IMR-90 (cell line): ENCODE results near the gene FMO5. TPM values are rescaled to one million over a fixed set of nuclear protein-coding genes. Genes with fewer than 3 reads are reported as not detected.
A peak's percentile ranks its signal among the peaks of the same experiment; 100 is the strongest.
"Not testable (repeated sequence)": the region's sequence is repeated elsewhere in the genome, so short reads cannot be mapped to it uniquely, and the experiment has no call there.

Experiments used
- ATAC-seq: fragments of 200-7000 bp; cut with Tn5 transposase; 2 replicates; pipeline ENCODE4 v1.9.1; 2020; ENCODE audit warnings: low read depth, mild to moderate bottlenecking, moderate library complexity
- BruUV-seq: library from RNA; stranded (reverse); fragments of 400-500 nt; replicated peaks from 2 replicates; lab custom pipeline; 2021; lab: Mats Ljungman, UMichigan
- CTCF ChIA-PET: fragments of 300-600 bp; formaldehyde crosslinking; extraction: SDS; loops from one replicate; lab custom pipeline; 2021; ENCODE audit warnings: antibody characterized with exemption; lab: Yijun Ruan, JAX
- POLR2A ChIA-PET: fragments of 300-600 bp; sonication (Branson Sonifier 250); formaldehyde crosslinking; loops from one replicate; lab custom pipeline; 2022; ENCODE audit warnings: antibody characterized with exemption; ENCODE audit not compliant: unreplicated experiment; lab: Charles Lee
- DNase-seq: peaks from one replicate; pipeline ENCODE4 v3.0.0; 2013
- H2AFZ ChIP-seq: replicated peaks from 2 replicates; pipeline ENCODE3; 2013; ENCODE audit warnings: low read length, mild to moderate bottlenecking; ENCODE audit not compliant: poor library complexity
- H2AK5ac ChIP-seq: 2 replicates; pipeline ENCODE4 v1.6.1; 2013; ENCODE audit warnings: low read depth, low read length, inconsistent platforms
- H2AK9ac ChIP-seq: replicated peaks from 2 replicates; pipeline ENCODE3; 2013; ENCODE audit warnings: mild to moderate bottlenecking, low read depth, low read length, moderate library complexity; ENCODE audit not compliant: poor library complexity
- H2BK120ac ChIP-seq: 2 replicates; pipeline ENCODE4 v1.6.1; 2013; ENCODE audit warnings: low read depth, low read length, inconsistent platforms
- H2BK15ac ChIP-seq: 3 replicates; pipeline ENCODE4 v1.6.1; 2013; ENCODE audit warnings: low read depth, low read length, inconsistent platforms
- H2BK20ac ChIP-seq: 2 replicates; pipeline ENCODE4 v1.6.1; 2013; ENCODE audit warnings: low read depth, mild to moderate bottlenecking, inconsistent platforms, low read length, moderate library complexity
- H2BK5ac ChIP-seq: 2 replicates; pipeline ENCODE4 v1.6.1; 2013; ENCODE audit warnings: mild to moderate bottlenecking, low read depth, low read length, inconsistent platforms; ENCODE audit not compliant: poor library complexity, severe bottlenecking
- H3K14ac ChIP-seq: replicated peaks from 2 replicates; pipeline ENCODE4 v1.6.1; 2013; ENCODE audit warnings: low read depth, low read length, inconsistent platforms
- H3K18ac ChIP-seq: 2 replicates; pipeline ENCODE4 v1.6.1; 2013; ENCODE audit warnings: low read depth, low read length, control low read depth
- H3K23ac ChIP-seq: 2 replicates; pipeline ENCODE4 v1.6.1; 2013; ENCODE audit warnings: low read depth, low read length, inconsistent platforms
- H3K27ac ChIP-seq: 2 replicates; pipeline ENCODE4 v1.5.1; 2013; ENCODE audit warnings: mild to moderate bottlenecking, control low read depth, low read length; ENCODE audit not compliant: insufficient read depth
- H3K27me3 ChIP-seq: 2 replicates; pipeline ENCODE4 v1.6.1; 2013; ENCODE audit warnings: low read length; ENCODE audit not compliant: control insufficient read depth, insufficient read depth
- H3K36me3 ChIP-seq: 2 replicates; pipeline ENCODE4 v1.6.1; 2013; ENCODE audit warnings: low read length, mixed read lengths; ENCODE audit not compliant: control insufficient read depth, insufficient read depth
- H3K4ac ChIP-seq: 2 replicates; pipeline ENCODE4 v1.6.1; 2013; ENCODE audit warnings: low read depth, low read length, inconsistent platforms
- H3K4me1 ChIP-seq: 2 replicates; pipeline ENCODE4 v1.6.1; 2013; ENCODE audit warnings: low read length, mixed read lengths; ENCODE audit not compliant: control insufficient read depth, insufficient read depth
- H3K4me2 ChIP-seq: 2 replicates; pipeline ENCODE4 v1.6.1; 2013; ENCODE audit warnings: low read depth, mild to moderate bottlenecking, control low read depth, low read length, moderate library complexity
- H3K4me3 ChIP-seq: 2 replicates; pipeline ENCODE4 v1.5.1; 2013; ENCODE audit warnings: low read depth, mild to moderate bottlenecking, control low read depth, low read length, moderate library complexity; ENCODE audit not compliant: insufficient read depth
- H3K56ac ChIP-seq: 2 replicates; pipeline ENCODE4 v1.6.1; 2013; ENCODE audit warnings: low read length, inconsistent platforms; ENCODE audit not compliant: insufficient read depth; ENCODE audit errors: extremely low read depth
- H3K79me1 ChIP-seq, 2 experiments: 2 replicates each; pipeline ENCODE4 v1.6.1; 2013; ENCODE audit warnings: low read length in 2 of 2, inconsistent platforms in 1 of 2, low read depth in 1 of 2
- H3K9ac ChIP-seq: 2 replicates; pipeline ENCODE4 v1.6.1; 2013; ENCODE audit warnings: low read depth, low read length, control low read depth
- H3K9me1 ChIP-seq: 2 replicates; pipeline ENCODE4 v1.6.1; 2013; ENCODE audit warnings: low read length, inconsistent platforms; ENCODE audit not compliant: insufficient read depth
- H3K9me3 ChIP-seq: 2 replicates; pipeline ENCODE4 v1.6.1; 2013; ENCODE audit warnings: low read length; ENCODE audit not compliant: control insufficient read depth, insufficient read depth
- H4K20me1 ChIP-seq: 2 replicates; pipeline ENCODE4 v1.6.1; 2013; ENCODE audit warnings: low read length, inconsistent platforms; ENCODE audit not compliant: insufficient read depth
- H4K5ac ChIP-seq: 2 replicates; pipeline ENCODE4 v1.6.1; 2013; ENCODE audit warnings: mild to moderate bottlenecking, low read depth, low read length, control low read depth
- H4K8ac ChIP-seq, 2 experiments: 2 replicates each; pipeline ENCODE4 v1.6.1; 2013; ENCODE audit warnings: low read depth in 2 of 2, low read length in 2 of 2, control low read depth in 1 of 2, inconsistent platforms in 1 of 2
- H4K91ac ChIP-seq: 2 replicates; pipeline ENCODE4 v1.6.1; 2013; ENCODE audit warnings: low read depth, low read length, inconsistent platforms; ENCODE audit not compliant: insufficient read depth
- MAFK ChIP-seq: IDR thresholded peaks from 2 replicates; pipeline ENCODE4 v1.6.1; 2012; ENCODE audit warnings: low read depth, low read length, improper control_type of control experiment
- WGBS, 2 experiments: methylation state at CpG; one replicate each; pipeline versions ENCODE4 v1.1.5 to v1.1.7; 2013; ENCODE audit warnings: missing lambda C conversion rate in 2 of 2; ENCODE audit not compliant: insufficient read length in 1 of 2; ENCODE audit errors: extremely low coverage in 2 of 2; 5-methylcytosine and 5-hydroxymethylcytosine counted together
- dilution Hi-C: fragments of 300-500 bp; cut with HindIII; formaldehyde crosslinking; loops from one replicate; pipeline ENCODE4 v1.14.3; 2018; ENCODE audit warnings: low sequenced_read_pairs; ENCODE audit not compliant: unreplicated experiment
- in situ Hi-C: fragments of 300-500 bp; cut with MboI; formaldehyde crosslinking; loops from 3 replicates; pipeline ENCODE4 v1.14.3; 2019; ENCODE audit warnings: low sequenced_read_pairs, inconsistent platforms, mixed read lengths
- intact Hi-C: fragments of 100-400 bp; cut with micrococcal nuclease; formaldehyde crosslinking; loops from 2 replicates; pipeline ENCODE4 v1.10.0; 2022
- polyA plus RNA-seq, 3 experiments: library from polyadenylated mRNA; depleted of rRNA; stranded (reverse); fragments of >200 nt; gene quantifications; 2 replicates each; pipeline ENCODE4 v1.2.3, GENCODE V29; 2012; ENCODE audit warnings: low replicate concordance in 1 of 3
- total RNA-seq: library from RNA; depleted of rRNA; stranded (reverse); fragments of >200 nt; gene quantifications from 2 replicates; pipeline ENCODE4 v1.2.3, GENCODE V29; 2012
- TF ChIP-seq, protein P1 (sequence below): conservative IDR thresholded peaks from 2 replicates; pipeline ENCODE4 v1.5.1; 2012; ENCODE audit warnings: mild to moderate bottlenecking, low read depth, low read length, improper control_type of control experiment

FMO5 gene
- total and polyA plus RNA-seq, 2 of the 4 experiments (the other 2 are of a cell fraction), result 0.36 to 0.51 TPM

GRCh38 chr1:147201276-147201675, 23.9 kb downstream of the FMO5 start:
- Histone ChIP-seq H3K4me3 (no peak overlapping the region), H4K20me1 (no peaks in the 10 kb centered on the region), H3K9me1 (no peaks in the 10 kb centered on the region), H2AFZ (no peak overlapping the region), H3K4ac (no peak overlapping the region), H3K27me3 (no peaks in the 10 kb centered on the region), H3K23ac (no peak overlapping the region), H2BK5ac (no peak overlapping the region), H3K27ac (no peak overlapping the region), H3K56ac (no peak overlapping the region), H3K4me1 (no peaks in the 10 kb centered on the region), H2BK20ac (no peak overlapping the region), H2AK9ac (no peak overlapping the region), H4K8ac (no peak overlapping the region), H3K14ac (no peak overlapping the region), H3K9ac (no peak overlapping the region), H2AK5ac (no peak overlapping the region), H2BK15ac (no peak overlapping the region), H3K79me1 (no peaks in the 10 kb centered on the region), H4K5ac (no peak overlapping the region), H4K91ac (no peak overlapping the region), H3K18ac (no peak overlapping the region), H3K36me3 (no peaks in the 10 kb centered on the region), H3K9me3 (no peaks in the 10 kb centered on the region), H3K4me2 (peak overlapping the region; percentile 58), H2BK120ac (no peak overlapping the region)
- WGBS, 2 experiments, result no CpG with 5 or more reads among the region's 4 CpGs
- in situ Hi-C loops (no loop called here), intact Hi-C loops (no loop called here), dilution Hi-C loops (no loop called here)
- BruUV-seq, result no TSS peak
- TF ChIP-seq, protein P1, sequence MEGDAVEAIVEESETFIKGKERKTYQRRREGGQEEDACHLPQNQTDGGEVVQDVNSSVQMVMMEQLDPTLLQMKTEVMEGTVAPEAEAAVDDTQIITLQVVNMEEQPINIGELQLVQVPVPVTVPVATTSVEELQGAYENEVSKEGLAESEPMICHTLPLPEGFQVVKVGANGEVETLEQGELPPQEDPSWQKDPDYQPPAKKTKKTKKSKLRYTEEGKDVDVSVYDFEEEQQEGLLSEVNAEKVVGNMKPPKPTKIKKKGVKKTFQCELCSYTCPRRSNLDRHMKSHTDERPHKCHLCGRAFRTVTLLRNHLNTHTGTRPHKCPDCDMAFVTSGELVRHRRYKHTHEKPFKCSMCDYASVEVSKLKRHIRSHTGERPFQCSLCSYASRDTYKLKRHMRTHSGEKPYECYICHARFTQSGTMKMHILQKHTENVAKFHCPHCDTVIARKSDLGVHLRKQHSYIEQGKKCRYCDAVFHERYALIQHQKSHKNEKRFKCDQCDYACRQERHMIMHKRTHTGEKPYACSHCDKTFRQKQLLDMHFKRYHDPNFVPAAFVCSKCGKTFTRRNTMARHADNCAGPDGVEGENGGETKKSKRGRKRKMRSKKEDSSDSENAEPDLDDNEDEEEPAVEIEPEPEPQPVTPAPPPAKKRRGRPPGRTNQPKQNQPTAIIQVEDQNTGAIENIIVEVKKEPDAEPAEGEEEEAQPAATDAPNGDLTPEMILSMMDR, result no peak
- peak; percentile 13; the same call in 1 of the 2 replicates for TF ChIP-seq MAFK
- ChIA-PET POLR2A (no interaction called here), CTCF (interaction anchor here (1.4 kb wide), 1 partner anchor 42 kb away, joined by 3 read pairs; no protein-coding TSS in a partner anchor)
- ATAC-seq (no peak), DNase-seq (peak; percentile 18)

- intact Hi-C loops, result loop anchor here (2.0 kb wide), 1 partner anchor 23 kb away; no protein-coding TSS in a partner anchor
Measured at GRCh38 chr1:147197324-147197723, 27.8 kb downstream of the FMO5 start.

More at GRCh38 chr1:147197324-147197723, 27.8 kb downstream of the FMO5 start:
- H2AFZ ChIP-seq, in situ Hi-C loops, H4K8ac ChIP-seq, H2AK9ac ChIP-seq, H3K56ac ChIP-seq, H3K4me2 ChIP-seq, H3K27me3 ChIP-seq, H4K20me1 ChIP-seq, CTCF ChIA-PET, H2AK5ac ChIP-seq, H4K91ac ChIP-seq, H3K9ac ChIP-seq, H3K27ac ChIP-seq, H2BK15ac ChIP-seq, H3K23ac ChIP-seq, H3K18ac ChIP-seq, dilution Hi-C loops, H2BK120ac ChIP-seq, DNase-seq, H2BK5ac ChIP-seq, H2BK20ac ChIP-seq, BruUV-seq, H3K79me1 ChIP-seq, H3K4me3 ChIP-seq, H3K9me3 ChIP-seq, H3K4me1 ChIP-seq, H3K36me3 ChIP-seq, H3K9me1 ChIP-seq, H4K5ac ChIP-seq, H3K4ac ChIP-seq, H3K14ac ChIP-seq, POLR2A ChIA-PET, ATAC-seq: not testable (repeated sequence)
- 60% methylated on average over 1 of the region's 3 CpGs; no CpG with 5 or more reads in 1 of the 2 experiments for WGBS, 2 experiments
